Progenitor cell of endocrine pancreas (in vitro differentiated cells): ENCODE data around the gene RNF213. TPM values are rescaled to one million over a fixed set of nuclear protein-coding genes. Genes with fewer than 3 reads are reported as not detected.

ENCODE experiments used
- DNase-seq: peaks from one replicate; pipeline ENCODE4 v3.0.0; 2021; ENCODE audit warnings: low spot score; ENCODE audit not compliant: unreplicated experiment
- H3K27ac Mint-ChIP-seq: 2 replicates; pipeline ENCODE4 v1.8.0; 2021; ENCODE audit warnings: mild to moderate bottlenecking, moderate library complexity, mixed read lengths
- H3K27me3 Mint-ChIP-seq: 2 replicates; pipeline ENCODE4 v1.8.0; 2021; ENCODE audit warnings: mixed read lengths
- H3K36me3 Mint-ChIP-seq: 2 replicates; pipeline ENCODE4 v1.8.0; 2022; ENCODE audit warnings: mixed read lengths; ENCODE audit not compliant: insufficient read depth
- H3K4me1 Mint-ChIP-seq: 2 replicates; pipeline ENCODE4 v1.8.0; 2021; ENCODE audit warnings: low read depth, mixed read lengths
- H3K4me3 Mint-ChIP-seq: 2 replicates; pipeline ENCODE4 v1.8.0; 2021; ENCODE audit warnings: low read depth, mild to moderate bottlenecking, moderate library complexity, mixed read lengths
- H3K9me3 Mint-ChIP-seq: 2 replicates; pipeline ENCODE4 v1.8.0; 2021; ENCODE audit warnings: low read depth, mixed read lengths
- total RNA-seq: library from RNA; stranded (reverse); gene quantifications from 2 replicates; pipeline ENCODE4 v1.2.1, GENCODE V29; 2021
- TF ChIP-seq, protein P1 (sequence below): fragments of 200-600 bp; sonication (generic); IDR thresholded peaks from one replicate; pipeline ENCODE4 v1.5.0; 2021; ENCODE audit warnings: antibody characterized with exemption, mild to moderate bottlenecking; ENCODE audit not compliant: unreplicated experiment

RNF213 gene
- total RNA-seq, 1 donor from 2014 or later = 57.6 TPM

GRCh38 chr17:80441598-80442322 lies 181.1 kb downstream of the RNF213 start:
- no peak overlapping the region for H3K27ac Mint-ChIP-seq
- peaks cover 10% of the 10 kb centered on the region for H3K27me3 Mint-ChIP-seq
- TF ChIP-seq, protein P1, sequence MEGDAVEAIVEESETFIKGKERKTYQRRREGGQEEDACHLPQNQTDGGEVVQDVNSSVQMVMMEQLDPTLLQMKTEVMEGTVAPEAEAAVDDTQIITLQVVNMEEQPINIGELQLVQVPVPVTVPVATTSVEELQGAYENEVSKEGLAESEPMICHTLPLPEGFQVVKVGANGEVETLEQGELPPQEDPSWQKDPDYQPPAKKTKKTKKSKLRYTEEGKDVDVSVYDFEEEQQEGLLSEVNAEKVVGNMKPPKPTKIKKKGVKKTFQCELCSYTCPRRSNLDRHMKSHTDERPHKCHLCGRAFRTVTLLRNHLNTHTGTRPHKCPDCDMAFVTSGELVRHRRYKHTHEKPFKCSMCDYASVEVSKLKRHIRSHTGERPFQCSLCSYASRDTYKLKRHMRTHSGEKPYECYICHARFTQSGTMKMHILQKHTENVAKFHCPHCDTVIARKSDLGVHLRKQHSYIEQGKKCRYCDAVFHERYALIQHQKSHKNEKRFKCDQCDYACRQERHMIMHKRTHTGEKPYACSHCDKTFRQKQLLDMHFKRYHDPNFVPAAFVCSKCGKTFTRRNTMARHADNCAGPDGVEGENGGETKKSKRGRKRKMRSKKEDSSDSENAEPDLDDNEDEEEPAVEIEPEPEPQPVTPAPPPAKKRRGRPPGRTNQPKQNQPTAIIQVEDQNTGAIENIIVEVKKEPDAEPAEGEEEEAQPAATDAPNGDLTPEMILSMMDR = no peak
- no peak for DNase-seq
- no peaks in the 10 kb centered on the region for H3K9me3 Mint-ChIP-seq
- H3K36me3 Mint-ChIP-seq = no peaks in the 10 kb centered on the region
- no peak overlapping the region for H3K4me3 Mint-ChIP-seq
- no peaks in the 10 kb centered on the region for H3K4me1 Mint-ChIP-seq

- DNase-seq = no peak
- TF ChIP-seq, protein P1 = no peak
- H3K36me3 Mint-ChIP-seq = no peaks in the 10 kb centered on the region
- peaks cover 10% of the 10 kb centered on the region for H3K27me3 Mint-ChIP-seq
- H3K9me3 Mint-ChIP-seq = no peaks in the 10 kb centered on the region
- H3K27ac Mint-ChIP-seq = no peak overlapping the region
- no peaks in the 10 kb centered on the region for H3K4me1 Mint-ChIP-seq
- H3K4me3 Mint-ChIP-seq = no peak overlapping the region
Measured at GRCh38 chr17:80442323-80442659, 181.6 kb downstream of the RNF213 start.

DNA sequence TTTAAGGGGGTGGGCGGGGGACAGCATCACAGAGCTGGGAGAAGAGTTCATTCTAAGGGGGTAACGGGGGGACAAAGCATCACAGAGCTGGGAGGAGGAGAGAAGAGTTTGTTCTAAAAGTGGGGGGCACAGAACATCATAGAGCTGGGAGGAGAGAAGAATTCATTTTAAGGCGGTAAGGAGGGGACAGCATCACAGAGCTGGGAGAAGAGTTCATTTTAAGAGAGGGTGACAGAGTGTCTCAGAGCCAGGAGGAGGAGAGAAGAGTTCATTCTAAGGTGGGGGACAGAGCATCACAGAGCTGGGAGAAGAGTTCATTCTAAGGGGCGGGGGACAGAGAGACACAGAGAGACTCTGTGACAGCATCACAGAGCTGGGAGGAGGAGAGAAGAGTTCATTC lies 182.1 kb downstream of the RNF213 start:
- no peak overlapping the region for H3K4me3 Mint-ChIP-seq

DNA sequence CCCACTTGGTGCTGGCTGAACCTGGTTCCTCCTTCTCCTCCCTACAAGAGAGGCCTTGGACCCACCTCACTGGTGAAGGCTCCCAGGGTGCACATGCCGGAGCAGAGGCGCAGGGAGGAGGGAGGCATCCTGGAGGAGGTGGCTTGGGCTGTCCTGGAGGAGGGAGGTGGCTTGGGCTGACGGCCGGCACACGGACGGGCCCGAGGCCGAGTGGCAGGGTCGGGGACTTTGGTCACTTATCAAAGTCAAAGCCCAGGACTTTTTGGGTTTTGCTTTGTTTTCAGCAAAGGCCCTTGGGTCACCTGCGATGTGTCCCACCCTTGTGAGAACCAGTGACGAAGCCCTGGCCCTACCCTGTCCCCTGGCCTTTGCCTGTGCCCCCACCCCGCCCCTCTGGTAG lies 182.8 kb downstream of the RNF213 start:
- Mint-ChIP-seq H3K4me3 (no peak overlapping the region), H3K9me3 (no peaks in the 10 kb centered on the region), H3K27me3 (peaks cover 10% of the 10 kb centered on the region), H3K4me1 (no peaks in the 10 kb centered on the region), H3K36me3 (no peaks in the 10 kb centered on the region), H3K27ac (no peak overlapping the region)
- TF ChIP-seq, protein P1 = no peak
- DNase-seq = no peak

More for the DNA sequence above, 182.1 kb downstream of the RNF213 start:
- H3K36me3 Mint-ChIP-seq = no peaks in the 10 kb centered on the region
- H3K4me1 Mint-ChIP-seq = no peaks in the 10 kb centered on the region
- peaks cover 10% of the 10 kb centered on the region for H3K27me3 Mint-ChIP-seq
- no peaks in the 10 kb centered on the region for H3K9me3 Mint-ChIP-seq
- no peak for DNase-seq
- TF ChIP-seq, protein P1 = no peak
- no peak overlapping the region for H3K27ac Mint-ChIP-seq

DNA sequence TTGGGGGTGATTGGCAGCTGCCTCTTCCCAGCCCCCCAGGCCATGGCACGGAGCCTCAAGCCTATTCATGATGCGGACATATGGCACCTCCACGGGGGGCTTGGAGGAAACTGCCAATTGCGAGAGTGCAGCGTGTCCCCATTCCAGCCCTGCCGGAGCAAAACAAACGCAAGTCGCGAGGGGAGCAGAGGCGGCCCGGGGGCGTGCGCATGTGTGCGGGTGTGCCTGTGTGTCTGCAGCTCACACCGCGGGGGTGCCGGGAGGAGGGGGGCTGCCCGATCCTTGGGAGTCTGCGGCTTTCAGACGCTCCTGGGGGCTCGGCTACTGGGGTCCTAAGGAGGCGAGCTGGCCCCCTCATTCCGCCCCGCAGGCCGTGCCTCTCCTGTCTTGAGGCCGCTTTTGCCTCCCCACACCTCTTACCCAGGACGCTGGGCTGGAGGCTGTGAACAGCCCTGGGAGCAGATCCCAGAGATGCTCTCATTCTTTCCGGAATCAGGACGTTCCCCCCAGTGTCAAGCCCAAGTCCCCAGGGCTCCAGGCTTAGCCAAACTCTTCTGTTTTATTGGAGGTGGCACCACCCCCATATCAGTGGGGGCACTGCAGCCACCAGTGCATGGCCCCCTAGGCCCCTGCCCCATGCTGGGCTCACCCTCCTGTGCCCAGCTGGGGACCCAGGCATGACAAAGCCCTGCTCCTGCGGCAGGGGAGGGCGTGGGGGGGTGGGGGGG lies 183.4 kb downstream of the RNF213 start:
- Mint-ChIP-seq H3K4me3 (no peak overlapping the region), H3K36me3 (no peaks in the 10 kb centered on the region), H3K27ac (no peak overlapping the region), H3K27me3 (peaks cover 13% of the 10 kb centered on the region), H3K9me3 (no peaks in the 10 kb centered on the region), H3K4me1 (no peaks in the 10 kb centered on the region)
- DNase-seq = no peak
- TF ChIP-seq, protein P1 = no peak
